Measurements from ENCODE around the gene SLC4A5.

DNA sequence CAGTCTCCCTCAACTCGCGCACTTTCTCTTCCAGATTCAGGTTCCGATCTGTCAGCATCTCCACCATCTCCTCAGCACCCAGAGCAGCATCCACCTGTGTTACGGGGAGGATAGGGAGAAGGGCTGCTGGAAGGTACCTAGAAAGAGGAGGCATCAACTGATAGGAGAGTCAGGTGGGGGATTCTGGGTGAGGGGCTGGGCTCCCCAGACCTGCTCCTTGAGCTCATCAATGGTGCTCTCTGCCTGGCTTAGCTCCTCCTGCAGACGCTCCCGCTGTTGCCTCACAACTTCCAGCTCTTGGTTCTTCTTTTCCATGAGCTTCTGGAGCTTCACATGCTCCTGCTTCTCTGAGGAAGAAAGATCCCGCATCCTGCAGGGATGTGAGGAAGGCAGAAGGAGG is 26.8 kb upstream of the SLC4A5 start:
- TF ChIP-seq POLR2A (IDR thresholded peaks at IDR 0.05) (no peak), POLR2AphosphoS5 (IDR thresholded peaks at IDR 0.05) (no peak)
- TF ChIP-seq, protein P1, sequence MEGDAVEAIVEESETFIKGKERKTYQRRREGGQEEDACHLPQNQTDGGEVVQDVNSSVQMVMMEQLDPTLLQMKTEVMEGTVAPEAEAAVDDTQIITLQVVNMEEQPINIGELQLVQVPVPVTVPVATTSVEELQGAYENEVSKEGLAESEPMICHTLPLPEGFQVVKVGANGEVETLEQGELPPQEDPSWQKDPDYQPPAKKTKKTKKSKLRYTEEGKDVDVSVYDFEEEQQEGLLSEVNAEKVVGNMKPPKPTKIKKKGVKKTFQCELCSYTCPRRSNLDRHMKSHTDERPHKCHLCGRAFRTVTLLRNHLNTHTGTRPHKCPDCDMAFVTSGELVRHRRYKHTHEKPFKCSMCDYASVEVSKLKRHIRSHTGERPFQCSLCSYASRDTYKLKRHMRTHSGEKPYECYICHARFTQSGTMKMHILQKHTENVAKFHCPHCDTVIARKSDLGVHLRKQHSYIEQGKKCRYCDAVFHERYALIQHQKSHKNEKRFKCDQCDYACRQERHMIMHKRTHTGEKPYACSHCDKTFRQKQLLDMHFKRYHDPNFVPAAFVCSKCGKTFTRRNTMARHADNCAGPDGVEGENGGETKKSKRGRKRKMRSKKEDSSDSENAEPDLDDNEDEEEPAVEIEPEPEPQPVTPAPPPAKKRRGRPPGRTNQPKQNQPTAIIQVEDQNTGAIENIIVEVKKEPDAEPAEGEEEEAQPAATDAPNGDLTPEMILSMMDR (IDR thresholded peaks at IDR 0.05), result no peak

All from prostate gland (tissue), 2 donors.